ENCODE measurements around the gene ZNF619. TPM values are rescaled to one million over a fixed set of nuclear protein-coding genes. Genes with fewer than 3 reads are reported as not detected.

ZNF619 gene
- total and polyA plus RNA-seq, 8 donors, result 6.4 to 8.7 (median 7.3) TPM

GRCh38 chr3:40511031-40511718, 34.3 kb downstream of the ZNF619 start:
- H3K9me3 ChIP-seq, result no peaks in the 10 kb centered on the region
- ATAC-seq (no peak), DNase-seq (no peak)
- H3K27me3 ChIP-seq, result no peaks in the 10 kb centered on the region
- H3K4me1 ChIP-seq, result peaks cover 0 to 8% of the 10 kb centered on the region in 2 donors
- H3K4me3 ChIP-seq, result no peak overlapping the region
- H3K36me3 ChIP-seq, result peaks cover 0 to 42% of the 10 kb centered on the region in 2 donors
- no peak overlapping the region for H3K27ac ChIP-seq
- TF ChIP-seq CTCF (IDR thresholded peaks at IDR 0.05), result no peak
- intact Hi-C loops (cut with DNase I), result no loop called here

- no peaks in the 10 kb centered on the region for H3K27me3 ChIP-seq
- no peak overlapping the region for H3K4me3 ChIP-seq
- no peaks in the 10 kb centered on the region for H3K4me1 ChIP-seq
- no peak for TF ChIP-seq CTCF (IDR thresholded peaks at IDR 0.05)
- ATAC-seq, result no peak
- H3K36me3 ChIP-seq, result peaks cover 0 to 47% of the 10 kb centered on the region in 2 donors
- intact Hi-C loops (cut with DNase I), result no loop called here
- no peaks in the 10 kb centered on the region for H3K9me3 ChIP-seq
- H3K27ac ChIP-seq, result no peak overlapping the region
- no peak for DNase-seq
These were observed 39.3 kb downstream of the ZNF619 start for GRCh38 chr3:40516201-40516600.

GRCh38 chr3:40518067-40518466, 41.1 kb downstream of the ZNF619 start:
- TF ChIP-seq CTCF (IDR thresholded peaks at IDR 0.05), result no peak
- H3K4me1 ChIP-seq, result no peaks in the 10 kb centered on the region
- no peaks in the 10 kb centered on the region for H3K27me3 ChIP-seq
- H3K27ac ChIP-seq, result no peak overlapping the region
- DNase-seq (no peak), ATAC-seq (no peak)
- no peak overlapping the region for H3K4me3 ChIP-seq
- H3K36me3 ChIP-seq, result peaks cover 0 to 36% of the 10 kb centered on the region in 2 donors
- H3K9me3 ChIP-seq, result no peaks in the 10 kb centered on the region
- intact Hi-C loops (cut with DNase I), result no loop called here

GRCh38 chr3:40518848-40519247, 41.9 kb downstream of the ZNF619 start:
- DNase-seq (no peak), ATAC-seq (no peak)
- H3K4me1 ChIP-seq, result peaks cover 0 to 3% of the 10 kb centered on the region in 2 donors
- peaks cover 0 to 32% of the 10 kb centered on the region in 2 donors for H3K36me3 ChIP-seq
- H3K27ac ChIP-seq, result no peak overlapping the region
- intact Hi-C loops (cut with DNase I), result no loop called here
- no peak overlapping the region for H3K4me3 ChIP-seq
- no peaks in the 10 kb centered on the region for H3K9me3 ChIP-seq
- no peak for TF ChIP-seq CTCF (IDR thresholded peaks at IDR 0.05)
- no peaks in the 10 kb centered on the region for H3K27me3 ChIP-seq

- intact Hi-C loops (cut with DNase I), result no loop called here
- ATAC-seq (no peak), DNase-seq (no peak)
- Histone ChIP-seq H3K36me3 (peaks cover 0 to 11% of the 10 kb centered on the region in 2 donors), H3K4me3 (no peak overlapping the region), H3K27ac (no peak overlapping the region), H3K27me3 (no peaks in the 10 kb centered on the region), H3K4me1 (peaks cover 7 to 21% of the 10 kb centered on the region in 2 donors), H3K9me3 (no peaks in the 10 kb centered on the region)
- TF ChIP-seq CTCF (IDR thresholded peaks at IDR 0.05), result no peak
These were observed 44.3 kb downstream of the ZNF619 start for GRCh38 chr3:40521254-40521653.
